ENCODE data around the gene ARHGAP23.

DNA sequence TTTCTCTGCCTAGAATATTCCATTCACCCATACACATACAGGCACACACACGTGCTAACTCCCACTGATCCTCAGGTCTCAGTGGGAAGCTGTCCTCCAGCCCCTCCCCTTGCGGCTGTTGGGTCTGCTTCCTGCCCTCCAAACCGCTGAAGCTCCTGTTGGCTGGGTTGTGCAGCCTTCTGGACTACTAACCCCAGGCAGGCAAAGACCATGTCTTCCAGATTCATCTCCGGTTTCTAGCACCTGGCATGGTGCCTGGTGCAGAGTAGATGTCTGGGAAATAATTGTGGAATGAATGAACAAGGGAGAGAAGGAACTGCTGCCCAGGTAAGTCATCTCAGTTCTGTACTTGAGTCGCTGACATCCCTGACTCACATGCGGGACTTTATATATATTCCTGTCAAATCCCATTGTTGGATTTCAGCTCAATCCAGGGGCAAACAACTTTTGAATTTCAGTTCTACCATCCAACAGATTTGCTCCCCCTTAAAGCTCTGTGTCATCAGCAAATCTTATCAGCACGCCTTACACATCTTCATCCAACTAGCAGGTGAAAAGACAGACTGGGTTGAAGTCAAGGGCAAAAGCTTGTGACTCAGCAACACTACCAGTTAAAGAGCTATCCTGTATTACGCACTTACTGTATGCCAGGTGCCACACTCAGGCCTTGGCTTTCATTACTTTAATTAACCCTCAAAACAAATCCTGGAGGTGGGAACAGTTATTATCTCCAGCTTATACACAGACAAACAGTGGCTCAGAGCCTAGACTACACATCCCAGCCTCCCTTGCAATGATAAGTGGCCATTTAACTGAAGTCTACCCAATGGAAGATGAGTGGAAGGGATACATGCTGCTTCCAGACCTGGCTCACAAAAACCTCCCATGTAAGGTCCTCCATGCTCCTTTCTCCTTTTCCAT is 126.4 kb downstream of the ARHGAP23 start:
- TF ChIP-seq, protein P1, sequence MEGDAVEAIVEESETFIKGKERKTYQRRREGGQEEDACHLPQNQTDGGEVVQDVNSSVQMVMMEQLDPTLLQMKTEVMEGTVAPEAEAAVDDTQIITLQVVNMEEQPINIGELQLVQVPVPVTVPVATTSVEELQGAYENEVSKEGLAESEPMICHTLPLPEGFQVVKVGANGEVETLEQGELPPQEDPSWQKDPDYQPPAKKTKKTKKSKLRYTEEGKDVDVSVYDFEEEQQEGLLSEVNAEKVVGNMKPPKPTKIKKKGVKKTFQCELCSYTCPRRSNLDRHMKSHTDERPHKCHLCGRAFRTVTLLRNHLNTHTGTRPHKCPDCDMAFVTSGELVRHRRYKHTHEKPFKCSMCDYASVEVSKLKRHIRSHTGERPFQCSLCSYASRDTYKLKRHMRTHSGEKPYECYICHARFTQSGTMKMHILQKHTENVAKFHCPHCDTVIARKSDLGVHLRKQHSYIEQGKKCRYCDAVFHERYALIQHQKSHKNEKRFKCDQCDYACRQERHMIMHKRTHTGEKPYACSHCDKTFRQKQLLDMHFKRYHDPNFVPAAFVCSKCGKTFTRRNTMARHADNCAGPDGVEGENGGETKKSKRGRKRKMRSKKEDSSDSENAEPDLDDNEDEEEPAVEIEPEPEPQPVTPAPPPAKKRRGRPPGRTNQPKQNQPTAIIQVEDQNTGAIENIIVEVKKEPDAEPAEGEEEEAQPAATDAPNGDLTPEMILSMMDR (IDR thresholded peaks at IDR 0.05): no peak
- TF ChIP-seq POLR2A (IDR thresholded peaks at IDR 0.05): no peak

Measured in thyroid gland (tissue), 4 donors.